WTC11 (cell line): ENCODE results near the gene BGN. TPM values are rescaled to one million over a fixed set of nuclear protein-coding genes. Genes with fewer than 3 reads are reported as not detected.
A peak's percentile ranks its signal among the peaks of the same experiment; 100 is the strongest.

Experiments used
- ATAC-seq: fragments of 200-7000 bp; cut with Tn5 transposase; 2 replicates; pipeline ENCODE4 v1.10.0; 2021; ENCODE audit warnings: mild to moderate bottlenecking, moderate library complexity
- CTCF ChIA-PET: fragments of 300-600 bp; sonication (Branson Sonifier 250); formaldehyde crosslinking; loops from one replicate; lab custom pipeline; 2021; ENCODE audit warnings: antibody characterized with exemption; lab: Charles Lee
- POLR2A ChIA-PET: fragments of 350-600 bp; sonication (Branson Sonifier 250); formaldehyde crosslinking; loops from one replicate; lab custom pipeline; 2021; ENCODE audit warnings: antibody characterized with exemption; lab: Charles Lee
- DNase-seq: peaks from one replicate; pipeline ENCODE4 v3.0.0; 2021; ENCODE audit warnings: low spot score
- H3K27ac Mint-ChIP-seq: 2 replicates; pipeline ENCODE4 v1.8.0; 2021; ENCODE audit warnings: mixed read lengths
- H3K27me3 Mint-ChIP-seq: 2 replicates; pipeline ENCODE4 v1.8.0; 2021; ENCODE audit warnings: low read depth, mild to moderate bottlenecking, moderate library complexity, mixed read lengths
- H3K36me3 Mint-ChIP-seq: 2 replicates; pipeline ENCODE4 v1.8.0; 2021; ENCODE audit warnings: mixed read lengths
- H3K4me1 Mint-ChIP-seq: 2 replicates; pipeline ENCODE4 v1.8.0; 2022; ENCODE audit warnings: mixed read lengths
- H3K4me3 Mint-ChIP-seq: 2 replicates; pipeline ENCODE4 v1.8.0; 2021; ENCODE audit warnings: mild to moderate bottlenecking, moderate library complexity, mixed read lengths
- H3K9me3 Mint-ChIP-seq: 2 replicates; pipeline ENCODE4 v1.8.0; 2021; ENCODE audit warnings: mixed read lengths
- CBFB ChIP-seq: sonication (generic); formaldehyde crosslinking; IDR thresholded peaks from 2 replicates; pipeline ENCODE4 v1.8.1; 2022; ENCODE audit warnings: mild to moderate bottlenecking, low read depth, missing genetic modification reagents
- CTCF ChIP-seq: fragments of 200-600 bp; IDR thresholded peaks from 2 replicates; pipeline ENCODE4 v1.8.0; 2022; ENCODE audit warnings: antibody characterized with exemption
- E2F1 ChIP-seq: sonication (generic); formaldehyde crosslinking; IDR thresholded peaks from 2 replicates; pipeline ENCODE4 v1.8.0; 2022; ENCODE audit warnings: mild to moderate bottlenecking, missing genetic modification reagents
- ESRRA ChIP-seq: sonication (generic); formaldehyde crosslinking; IDR thresholded peaks from 2 replicates; pipeline ENCODE4 v1.8.1; 2022; ENCODE audit warnings: mild to moderate bottlenecking, missing genetic modification reagents, borderline replicate concordance
- NFE2L1 ChIP-seq: sonication (generic); formaldehyde crosslinking; IDR thresholded peaks from 2 replicates; pipeline ENCODE4 v1.8.1; 2023; ENCODE audit warnings: missing genetic modification reagents
- RELA ChIP-seq: sonication (generic); formaldehyde crosslinking; IDR thresholded peaks from 2 replicates; pipeline ENCODE4 v1.8.1; 2022; ENCODE audit warnings: missing genetic modification reagents, mild to moderate bottlenecking, borderline replicate concordance
- SMAD4 ChIP-seq: sonication (generic); formaldehyde crosslinking; IDR thresholded peaks from 2 replicates; pipeline ENCODE4 v1.8.0; 2022; ENCODE audit warnings: mild to moderate bottlenecking, missing genetic modification reagents
- SOX15 ChIP-seq: fragments of 250-450 bp; sonication (Bioruptor Pico); IDR thresholded peaks from 2 replicates; pipeline ENCODE4 v1.9.0; 2021; ENCODE audit warnings: mild to moderate bottlenecking
- SP1 ChIP-seq: sonication (generic); formaldehyde crosslinking; conservative IDR thresholded peaks from 2 replicates; pipeline ENCODE4 v1.8.1; 2022; ENCODE audit warnings: missing genetic modification reagents
- STAT6 ChIP-seq: sonication (generic); formaldehyde crosslinking; conservative IDR thresholded peaks from 2 replicates; pipeline ENCODE4 v1.8.1; 2023; ENCODE audit warnings: mild to moderate bottlenecking, low read depth, missing genetic modification reagents, moderate library complexity
- TEAD1 ChIP-seq: sonication (generic); formaldehyde crosslinking; IDR thresholded peaks from 2 replicates; pipeline ENCODE4 v1.8.0; 2022; ENCODE audit warnings: mild to moderate bottlenecking, missing genetic modification reagents
- ZNF121 ChIP-seq: sonication (generic); formaldehyde crosslinking; IDR thresholded peaks from 2 replicates; pipeline ENCODE4 v1.8.0; 2023; ENCODE audit warnings: missing genetic modification reagents
- ZNF138 ChIP-seq: sonication (generic); formaldehyde crosslinking; conservative IDR thresholded peaks from 2 replicates; pipeline ENCODE4 v1.8.1; 2022; ENCODE audit warnings: mild to moderate bottlenecking, moderate library complexity, missing genetic modification reagents
- ZNF232 ChIP-seq: sonication (generic); formaldehyde crosslinking; IDR thresholded peaks from 2 replicates; pipeline ENCODE4 v1.8.0; 2022; ENCODE audit warnings: mild to moderate bottlenecking, missing genetic modification reagents
- total RNA-seq: library from RNA; stranded (reverse); gene quantifications from 3 replicates; pipeline ENCODE4 v1.2.3, GENCODE V29; 2021
- TF ChIP-seq, protein P1 (sequence below): sonication (generic); formaldehyde crosslinking; IDR thresholded peaks from 2 replicates; pipeline ENCODE4 v1.8.1; 2022; ENCODE audit warnings: low read depth, missing genetic modification reagents, borderline replicate concordance
- TF ChIP-seq, protein P2 (sequence below): sonication (generic); formaldehyde crosslinking; IDR thresholded peaks from 2 replicates; pipeline ENCODE4 v1.8.1; 2022; ENCODE audit warnings: low read depth, mild to moderate bottlenecking, moderate library complexity, missing genetic modification reagents, borderline replicate concordance
- TF ChIP-seq, protein P3 (sequence below): sonication (generic); formaldehyde crosslinking; IDR thresholded peaks from 2 replicates; pipeline ENCODE4 v1.8.1; 2023; ENCODE audit warnings: mild to moderate bottlenecking, missing genetic modification reagents, borderline replicate concordance
- TF ChIP-seq, protein P4 (sequence below): sonication (generic); formaldehyde crosslinking; IDR thresholded peaks from 2 replicates; pipeline ENCODE4 v1.8.1; 2023; ENCODE audit warnings: mild to moderate bottlenecking, missing genetic modification reagents
- TF ChIP-seq, protein P5 (sequence below): sonication (generic); formaldehyde crosslinking; IDR thresholded peaks from 2 replicates; pipeline ENCODE4 v1.8.0; 2022; ENCODE audit warnings: mild to moderate bottlenecking, missing genetic modification reagents

BGN gene
- total RNA-seq, 1 experiment from 2014 or later, result 1.8 TPM

DNA sequence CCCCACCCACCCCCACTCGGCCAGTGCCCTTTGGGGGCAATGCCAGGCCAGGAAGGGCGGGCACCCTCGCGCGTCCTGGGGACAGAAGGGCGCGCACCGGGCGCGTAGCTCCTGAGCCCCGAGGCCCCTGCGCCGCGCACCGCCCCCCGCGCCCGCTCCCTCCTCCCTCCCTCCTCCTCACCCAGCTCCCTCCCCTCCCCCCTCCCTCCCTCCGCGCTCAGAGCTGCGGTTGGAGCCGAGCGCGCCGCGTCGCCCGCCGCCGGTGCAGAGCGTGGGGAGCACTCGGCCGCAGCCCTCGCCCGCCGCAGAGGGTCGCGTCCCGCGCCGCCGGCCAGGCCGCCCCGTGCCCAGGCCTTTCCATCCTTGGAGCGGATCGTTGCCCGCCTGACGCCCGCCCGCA is 22.6 kb downstream of the BGN start, which contains the start of gene ATP2B3 (continued):
- no peak for TF ChIP-seq E2F1 (CRISPR knock-in tag)
- no peak for TF ChIP-seq TEAD1
- no peak for TF ChIP-seq SMAD4
- TF ChIP-seq, protein P1, sequence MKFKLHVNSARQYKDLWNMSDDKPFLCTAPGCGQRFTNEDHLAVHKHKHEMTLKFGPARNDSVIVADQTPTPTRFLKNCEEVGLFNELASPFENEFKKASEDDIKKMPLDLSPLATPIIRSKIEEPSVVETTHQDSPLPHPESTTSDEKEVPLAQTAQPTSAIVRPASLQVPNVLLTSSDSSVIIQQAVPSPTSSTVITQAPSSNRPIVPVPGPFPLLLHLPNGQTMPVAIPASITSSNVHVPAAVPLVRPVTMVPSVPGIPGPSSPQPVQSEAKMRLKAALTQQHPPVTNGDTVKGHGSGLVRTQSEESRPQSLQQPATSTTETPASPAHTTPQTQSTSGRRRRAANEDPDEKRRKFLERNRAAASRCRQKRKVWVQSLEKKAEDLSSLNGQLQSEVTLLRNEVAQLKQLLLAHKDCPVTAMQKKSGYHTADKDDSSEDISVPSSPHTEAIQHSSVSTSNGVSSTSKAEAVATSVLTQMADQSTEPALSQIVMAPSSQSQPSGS, result no peak
- TF ChIP-seq SP1, result no peak

DNA sequence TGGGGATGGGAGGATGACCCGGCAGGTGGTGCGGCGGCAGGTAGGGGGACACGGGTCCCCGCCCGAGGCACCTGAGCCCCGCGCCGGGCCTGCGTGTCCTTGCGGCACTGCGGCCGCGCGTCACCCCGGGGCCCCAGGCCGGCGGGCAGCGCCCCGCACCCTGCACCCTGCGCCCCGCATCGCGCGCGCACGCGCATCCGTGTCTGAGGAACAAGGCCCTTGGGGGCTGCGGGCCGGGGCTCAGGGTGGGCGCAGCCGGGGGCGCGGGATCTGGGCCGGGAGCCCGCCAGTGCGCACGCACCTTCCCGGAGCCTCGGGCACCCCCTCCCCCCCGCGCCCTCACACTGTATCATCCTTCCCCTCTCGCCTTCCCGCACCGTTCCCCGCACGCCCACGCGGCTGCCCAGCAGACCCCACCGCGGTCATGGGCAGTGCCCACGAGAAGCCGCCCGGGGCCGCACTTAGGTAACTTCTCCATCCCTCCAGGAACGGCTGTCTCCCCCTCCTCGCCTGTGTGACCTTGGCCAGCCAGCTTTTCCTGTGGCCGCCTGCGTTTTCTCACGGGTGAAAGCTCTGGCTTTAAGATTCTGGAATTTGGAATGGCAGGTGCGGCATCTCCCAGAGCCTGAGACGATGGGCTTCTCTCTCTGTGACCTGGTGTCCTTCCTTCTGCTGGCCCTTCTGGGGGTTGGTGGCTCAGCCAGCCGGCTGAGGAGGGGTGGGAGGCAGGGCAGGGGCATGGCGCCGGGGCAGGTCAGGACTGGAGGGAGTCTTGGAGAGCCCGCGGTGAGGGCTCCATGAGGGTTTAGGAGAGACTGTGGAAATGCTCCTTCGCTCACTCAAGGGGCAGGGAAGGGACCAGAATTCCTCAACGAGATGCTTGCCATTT is 23.4 kb downstream of the BGN start:
- Mint-ChIP-seq H3K36me3 (no peaks in the 10 kb centered on the region), H3K4me1 (0 out of 2 replicates have a peak, but pooled peaks cover 3% of the 10 kb centered on the region), H3K27me3 (peaks cover 37% of the 10 kb centered on the region), H3K9me3 (no peaks in the 10 kb centered on the region), H3K27ac (no peak overlapping the region), H3K4me3 (peak overlapping the region; percentile 73)
- ChIA-PET POLR2A (no interaction called here), CTCF (interaction anchor here (0.6 to 4.0 kb wide), 3 partner anchors 22 to 190 kb away, joined by 5 to 15 read pairs (median 7); no protein-coding TSS in a partner anchor)
- ATAC-seq, result no peak
- TF ChIP-seq SOX15 (CRISPR knock-in tag) (no peak), RELA (CRISPR knock-in tag) (no peak), ZNF138 (no peak), SMAD4 (no peak), CBFB (CRISPR knock-in tag) (no peak), TEAD1 (no peak), ZNF232 (CRISPR knock-in tag) (no peak), NFE2L1 (CRISPR knock-in tag) (no peak), ZNF121 (CRISPR knock-in tag) (no peak), CTCF (no peak), STAT6 (no peak), ESRRA (CRISPR knock-in tag) (no peak)
- TF ChIP-seq, protein P2, sequence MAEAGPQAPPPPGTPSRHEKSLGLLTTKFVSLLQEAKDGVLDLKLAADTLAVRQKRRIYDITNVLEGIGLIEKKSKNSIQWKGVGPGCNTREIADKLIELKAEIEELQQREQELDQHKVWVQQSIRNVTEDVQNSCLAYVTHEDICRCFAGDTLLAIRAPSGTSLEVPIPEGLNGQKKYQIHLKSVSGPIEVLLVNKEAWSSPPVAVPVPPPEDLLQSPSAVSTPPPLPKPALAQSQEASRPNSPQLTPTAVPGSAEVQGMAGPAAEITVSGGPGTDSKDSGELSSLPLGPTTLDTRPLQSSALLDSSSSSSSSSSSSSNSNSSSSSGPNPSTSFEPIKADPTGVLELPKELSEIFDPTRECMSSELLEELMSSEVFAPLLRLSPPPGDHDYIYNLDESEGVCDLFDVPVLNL, result no peak
- TF ChIP-seq, protein P1, result no peak
- TF ChIP-seq, protein P3, sequence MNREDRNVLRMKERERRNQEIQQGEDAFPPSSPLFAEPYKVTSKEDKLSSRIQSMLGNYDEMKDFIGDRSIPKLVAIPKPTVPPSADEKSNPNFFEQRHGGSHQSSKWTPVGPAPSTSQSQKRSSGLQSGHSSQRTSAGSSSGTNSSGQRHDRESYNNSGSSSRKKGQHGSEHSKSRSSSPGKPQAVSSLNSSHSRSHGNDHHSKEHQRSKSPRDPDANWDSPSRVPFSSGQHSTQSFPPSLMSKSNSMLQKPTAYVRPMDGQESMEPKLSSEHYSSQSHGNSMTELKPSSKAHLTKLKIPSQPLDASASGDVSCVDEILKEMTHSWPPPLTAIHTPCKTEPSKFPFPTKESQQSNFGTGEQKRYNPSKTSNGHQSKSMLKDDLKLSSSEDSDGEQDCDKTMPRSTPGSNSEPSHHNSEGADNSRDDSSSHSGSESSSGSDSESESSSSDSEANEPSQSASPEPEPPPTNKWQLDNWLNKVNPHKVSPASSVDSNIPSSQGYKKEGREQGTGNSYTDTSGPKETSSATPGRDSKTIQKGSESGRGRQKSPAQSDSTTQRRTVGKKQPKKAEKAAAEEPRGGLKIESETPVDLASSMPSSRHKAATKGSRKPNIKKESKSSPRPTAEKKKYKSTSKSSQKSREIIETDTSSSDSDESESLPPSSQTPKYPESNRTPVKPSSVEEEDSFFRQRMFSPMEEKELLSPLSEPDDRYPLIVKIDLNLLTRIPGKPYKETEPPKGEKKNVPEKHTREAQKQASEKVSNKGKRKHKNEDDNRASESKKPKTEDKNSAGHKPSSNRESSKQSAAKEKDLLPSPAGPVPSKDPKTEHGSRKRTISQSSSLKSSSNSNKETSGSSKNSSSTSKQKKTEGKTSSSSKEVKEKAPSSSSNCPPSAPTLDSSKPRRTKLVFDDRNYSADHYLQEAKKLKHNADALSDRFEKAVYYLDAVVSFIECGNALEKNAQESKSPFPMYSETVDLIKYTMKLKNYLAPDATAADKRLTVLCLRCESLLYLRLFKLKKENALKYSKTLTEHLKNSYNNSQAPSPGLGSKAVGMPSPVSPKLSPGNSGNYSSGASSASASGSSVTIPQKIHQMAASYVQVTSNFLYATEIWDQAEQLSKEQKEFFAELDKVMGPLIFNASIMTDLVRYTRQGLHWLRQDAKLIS, result no peak
- TF ChIP-seq, protein P4, sequence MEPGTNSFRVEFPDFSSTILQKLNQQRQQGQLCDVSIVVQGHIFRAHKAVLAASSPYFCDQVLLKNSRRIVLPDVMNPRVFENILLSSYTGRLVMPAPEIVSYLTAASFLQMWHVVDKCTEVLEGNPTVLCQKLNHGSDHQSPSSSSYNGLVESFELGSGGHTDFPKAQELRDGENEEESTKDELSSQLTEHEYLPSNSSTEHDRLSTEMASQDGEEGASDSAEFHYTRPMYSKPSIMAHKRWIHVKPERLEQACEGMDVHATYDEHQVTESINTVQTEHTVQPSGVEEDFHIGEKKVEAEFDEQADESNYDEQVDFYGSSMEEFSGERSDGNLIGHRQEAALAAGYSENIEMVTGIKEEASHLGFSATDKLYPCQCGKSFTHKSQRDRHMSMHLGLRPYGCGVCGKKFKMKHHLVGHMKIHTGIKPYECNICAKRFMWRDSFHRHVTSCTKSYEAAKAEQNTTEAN (CRISPR knock-in tag), result no peak
- TF ChIP-seq, protein P5, sequence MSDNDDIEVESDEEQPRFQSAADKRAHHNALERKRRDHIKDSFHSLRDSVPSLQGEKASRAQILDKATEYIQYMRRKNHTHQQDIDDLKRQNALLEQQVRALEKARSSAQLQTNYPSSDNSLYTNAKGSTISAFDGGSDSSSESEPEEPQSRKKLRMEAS (CRISPR knock-in tag), result no peak
- no peak for DNase-seq
